Keratinocyte (primary cell): ENCODE results near the gene RBM10.

Source experiments
- EZH2 ChIP-seq: IDR thresholded peaks from one replicate; pipeline ENCODE4 v1.6.1; 2012; ENCODE audit warnings: inconsistent platforms, mild to moderate bottlenecking, low read length, moderate library complexity
- TF ChIP-seq, protein P1 (sequence below), 3 experiments: IDR thresholded peaks in 1 of 3; conservative IDR thresholded peaks in 1 of 3; optimal IDR thresholded peaks in 1 of 3; 2 replicates in 2 of 3; 3 replicates in 1 of 3; pipeline versions ENCODE3 to v1.5.1; 2011; ENCODE audit warnings: low read length in 3 of 3, mild to moderate bottlenecking in 3 of 3, moderate library complexity in 2 of 3, control low read depth in 1 of 3, inconsistent platforms in 1 of 3; ENCODE audit not compliant: insufficient read depth in 2 of 3; ENCODE audit errors: extremely low read depth in 1 of 3

DNA sequence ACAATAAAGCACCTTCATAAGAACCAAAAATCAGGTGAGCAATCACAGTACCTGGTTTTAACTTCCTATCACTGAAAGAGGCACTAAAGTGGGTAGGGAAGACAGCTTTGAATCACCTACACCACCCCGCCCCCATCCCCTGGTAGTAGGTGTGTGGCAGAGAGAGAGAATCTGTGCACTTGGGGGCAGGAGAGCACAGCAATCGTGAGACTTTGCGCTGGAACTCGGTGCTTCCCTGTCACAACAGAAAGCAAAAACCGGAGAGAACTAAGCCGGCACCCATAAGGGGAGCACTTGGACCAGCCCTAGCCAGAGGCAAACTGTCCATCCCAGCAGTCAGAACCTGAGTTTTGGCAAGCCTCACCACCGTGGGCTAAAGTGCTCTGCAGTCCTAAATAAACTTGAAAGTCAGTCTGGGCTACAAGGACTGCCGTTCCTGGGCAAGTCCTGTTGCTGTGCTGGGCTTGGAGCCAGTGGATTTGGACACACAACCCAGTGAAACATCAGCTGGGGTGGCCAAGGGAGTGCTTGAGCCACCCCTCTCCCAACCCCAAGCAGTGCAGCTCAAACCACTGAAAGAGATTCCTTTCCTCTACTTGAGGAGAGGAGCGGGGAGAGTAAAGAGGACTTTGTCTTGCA is 32.6 kb upstream of the RBM10 start:
- TF ChIP-seq, protein P1, sequence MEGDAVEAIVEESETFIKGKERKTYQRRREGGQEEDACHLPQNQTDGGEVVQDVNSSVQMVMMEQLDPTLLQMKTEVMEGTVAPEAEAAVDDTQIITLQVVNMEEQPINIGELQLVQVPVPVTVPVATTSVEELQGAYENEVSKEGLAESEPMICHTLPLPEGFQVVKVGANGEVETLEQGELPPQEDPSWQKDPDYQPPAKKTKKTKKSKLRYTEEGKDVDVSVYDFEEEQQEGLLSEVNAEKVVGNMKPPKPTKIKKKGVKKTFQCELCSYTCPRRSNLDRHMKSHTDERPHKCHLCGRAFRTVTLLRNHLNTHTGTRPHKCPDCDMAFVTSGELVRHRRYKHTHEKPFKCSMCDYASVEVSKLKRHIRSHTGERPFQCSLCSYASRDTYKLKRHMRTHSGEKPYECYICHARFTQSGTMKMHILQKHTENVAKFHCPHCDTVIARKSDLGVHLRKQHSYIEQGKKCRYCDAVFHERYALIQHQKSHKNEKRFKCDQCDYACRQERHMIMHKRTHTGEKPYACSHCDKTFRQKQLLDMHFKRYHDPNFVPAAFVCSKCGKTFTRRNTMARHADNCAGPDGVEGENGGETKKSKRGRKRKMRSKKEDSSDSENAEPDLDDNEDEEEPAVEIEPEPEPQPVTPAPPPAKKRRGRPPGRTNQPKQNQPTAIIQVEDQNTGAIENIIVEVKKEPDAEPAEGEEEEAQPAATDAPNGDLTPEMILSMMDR (optimal IDR thresholded peaks at IDR 0.05 in 1 of 3, IDR thresholded peaks at IDR 0.05 in 1 of 3, conservative IDR thresholded peaks at IDR 0.05 in 1 of 3; ENCODE audit: extremely low read depth in 1 of 3, insufficient read depth in 2 of 3, low read length in 3 of 3), result peak in 1 of 3 experiments; percentile 17
- no peak for TF ChIP-seq EZH2
